SU-DHL-6 (cell line): ENCODE data around the gene TMEM164.

ENCODE experiments used
- H2AFZ ChIP-seq: fragments of 200-600 bp; sonication (generic); 2 replicates; pipeline ENCODE4 v1.6.1; 2014; ENCODE audit warnings: low read depth, mild to moderate bottlenecking, moderate library complexity, mixed read lengths, antibody characterized with exemption, low read length; ENCODE audit not compliant: severe bottlenecking
- H3F3A ChIP-seq: fragments of 200-600 bp; shearing (Covaris generic); 2 replicates; pipeline ENCODE4 v1.6.0; 2016; ENCODE audit warnings: antibody characterized with exemption, mild to moderate bottlenecking; ENCODE audit not compliant: insufficient read depth
- H3K27ac ChIP-seq: fragments of 200-600 bp; sonication (generic); 2 replicates; pipeline ENCODE4 v1.5.1; 2016; ENCODE audit warnings: low read depth, mild to moderate bottlenecking, low read length, moderate library complexity, mixed read lengths
- H3K27me3 ChIP-seq: fragments of 200-600 bp; sonication (generic), shearing (Covaris generic); 2 replicates; pipeline ENCODE4 v1.6.0; 2014; ENCODE audit warnings: mild to moderate bottlenecking, low read length
- H3K36me3 ChIP-seq: fragments of 200-600 bp; sonication (generic); 2 replicates; pipeline ENCODE4 v1.6.1; 2014; ENCODE audit warnings: mild to moderate bottlenecking, low read length, mixed read lengths
- H3K4me2 ChIP-seq: fragments of 300-600, 200-600 bp; shearing (Covaris generic), sonication (generic); 2 replicates; pipeline ENCODE4 v1.6.0; 2014; ENCODE audit warnings: low read length, low read depth, mild to moderate bottlenecking; ENCODE audit not compliant: poor library complexity, severe bottlenecking
- H3K4me3 ChIP-seq: fragments of 200-600 bp; sonication (generic); 2 replicates; pipeline ENCODE4 v1.5.1; 2014; ENCODE audit warnings: antibody characterized with exemption, low read length, mild to moderate bottlenecking, mixed read lengths; ENCODE audit not compliant: insufficient read depth, poor library complexity, severe bottlenecking
- H3K79me2 ChIP-seq: fragments of 200-600 bp; sonication (generic); 2 replicates; pipeline ENCODE4 v1.6.1; 2014; ENCODE audit warnings: mild to moderate bottlenecking, low read length, moderate library complexity; ENCODE audit not compliant: insufficient read depth
- H3K9ac ChIP-seq: fragments of 200-600 bp; sonication (generic); 2 replicates; pipeline ENCODE4 v1.7.0; 2014; ENCODE audit warnings: mild to moderate bottlenecking, low read length
- H3K9me2 ChIP-seq: fragments of 200-600 bp; sonication (generic); replicated peaks from 2 replicates; pipeline ENCODE4 v1.6.1; 2014; ENCODE audit warnings: low read length; ENCODE audit not compliant: insufficient read depth
- H3K9me3 ChIP-seq: fragments of 200-600 bp; sonication (generic); 2 replicates; pipeline ENCODE4 v1.6.1; 2014; ENCODE audit warnings: low read length, mixed read lengths; ENCODE audit not compliant: insufficient read depth
- H4K20me1 ChIP-seq: fragments of 200-600 bp; sonication (generic); 2 replicates; pipeline ENCODE4 v1.6.1; 2014; ENCODE audit warnings: low read depth, mild to moderate bottlenecking, antibody characterized with exemption, low read length, moderate library complexity, mixed read lengths
- CTCF ChIP-seq: fragments of 200-600 bp; sonication (generic); IDR thresholded peaks from one replicate; pipeline ENCODE4 v1.5.1; 2017; ENCODE audit warnings: antibody characterized with exemption, mild to moderate bottlenecking, low read length, moderate library complexity; ENCODE audit not compliant: insufficient read depth, poor library complexity, severe bottlenecking
- EZH2phosphoT487 ChIP-seq: fragments of 200-600 bp; sonication (generic), shearing (Covaris generic); conservative IDR thresholded peaks from 2 replicates; pipeline ENCODE4 v1.6.1; 2018; ENCODE audit warnings: mild to moderate bottlenecking, antibody characterized with exemption, low read length, moderate library complexity, mixed read lengths

Gene TMEM164

GRCh38 chrX:110116066-110116980 lies 113.4 kb downstream of the TMEM164 start:
- Histone ChIP-seq H3K9me3 (no peaks in the 10 kb centered on the region), H2AFZ (no peak overlapping the region), H3K9me2 (no peaks in the 10 kb centered on the region), H3F3A (no peaks in the 10 kb centered on the region), H3K27ac (no peak overlapping the region), H3K79me2 (no peaks in the 10 kb centered on the region), H3K4me3 (no peak overlapping the region), H3K36me3 (no peaks in the 10 kb centered on the region), H3K4me2 (no peak overlapping the region), H4K20me1 (no peaks in the 10 kb centered on the region), H3K9ac (no peak overlapping the region), H3K27me3 (no peaks in the 10 kb centered on the region)
- TF ChIP-seq CTCF, result no peak
- TF ChIP-seq EZH2phosphoT487, result no peak

GRCh38 chrX:110118530-110118929 lies 115.6 kb downstream of the TMEM164 start:
- no peaks in the 10 kb centered on the region for H3K9me2 ChIP-seq
- no peak overlapping the region for H3K9ac ChIP-seq
- TF ChIP-seq CTCF (no peak), EZH2phosphoT487 (no peak)
- H3F3A ChIP-seq, result no peaks in the 10 kb centered on the region
- no peak overlapping the region for H3K4me3 ChIP-seq
- H3K4me2 ChIP-seq, result no peak overlapping the region
- no peak overlapping the region for H3K27ac ChIP-seq
- no peaks in the 10 kb centered on the region for H3K36me3 ChIP-seq
- no peaks in the 10 kb centered on the region for H3K9me3 ChIP-seq
- H3K27me3 ChIP-seq, result no peaks in the 10 kb centered on the region
- no peak overlapping the region for H2AFZ ChIP-seq
- no peaks in the 10 kb centered on the region for H3K79me2 ChIP-seq
- no peaks in the 10 kb centered on the region for H4K20me1 ChIP-seq

DNA sequence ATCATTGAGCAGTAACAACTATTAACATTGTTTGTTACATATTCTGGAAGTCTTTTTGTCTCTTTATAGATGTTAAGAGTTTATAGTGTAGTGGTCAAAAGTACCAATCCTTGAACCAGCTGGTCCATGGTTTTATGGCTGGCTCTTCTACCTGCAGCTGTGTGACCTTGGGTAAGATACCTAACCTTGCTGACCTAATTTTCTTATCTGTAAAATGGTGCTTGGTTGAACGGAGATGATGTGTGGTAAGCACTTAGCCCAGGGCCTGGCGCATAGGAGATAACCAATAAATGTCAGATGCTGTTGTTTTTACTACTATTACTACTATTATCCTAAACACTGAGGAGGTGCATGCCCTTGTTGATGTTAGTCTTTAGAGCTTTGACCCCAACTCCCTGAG lies 116.6 kb downstream of the TMEM164 start:
- H3K9me3 ChIP-seq, result no peaks in the 10 kb centered on the region
- no peak overlapping the region for H3K4me3 ChIP-seq
- H3K9ac ChIP-seq, result no peak overlapping the region
- H3F3A ChIP-seq, result no peaks in the 10 kb centered on the region
- H3K36me3 ChIP-seq, result no peaks in the 10 kb centered on the region
- no peaks in the 10 kb centered on the region for H4K20me1 ChIP-seq
- TF ChIP-seq EZH2phosphoT487, result no peak
- TF ChIP-seq CTCF, result no peak
- H3K4me2 ChIP-seq, result no peak overlapping the region
- no peaks in the 10 kb centered on the region for H3K79me2 ChIP-seq
- no peak overlapping the region for H3K27ac ChIP-seq
- H3K27me3 ChIP-seq, result no peaks in the 10 kb centered on the region
- H3K9me2 ChIP-seq, result no peaks in the 10 kb centered on the region
- no peak overlapping the region for H2AFZ ChIP-seq
